ENCODE results near the gene GTF3C1.

Gene GTF3C1

DNA sequence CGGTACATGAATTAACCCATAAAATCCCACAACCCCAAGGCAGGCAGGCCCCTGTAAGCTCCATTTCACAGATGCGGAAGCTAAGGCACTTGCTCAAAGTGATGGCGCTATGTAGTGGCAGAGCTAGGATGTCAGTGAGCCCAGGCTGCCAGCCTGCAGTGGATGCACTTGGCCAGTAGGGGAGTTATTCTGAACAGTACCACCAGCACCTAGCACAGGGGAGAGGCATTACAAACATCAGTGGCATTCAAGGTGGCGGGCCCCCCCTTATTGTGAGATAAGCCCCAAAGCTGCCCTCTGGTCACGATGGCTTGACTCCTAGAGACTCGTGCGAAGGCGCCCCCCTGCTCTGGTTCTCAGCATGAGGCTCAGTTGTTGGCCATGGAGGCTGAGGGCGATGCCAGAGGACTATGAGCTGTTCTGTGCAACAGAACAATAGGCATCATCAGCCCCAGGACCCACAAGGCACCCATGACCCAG is 33.8 kb downstream of the GTF3C1 start:
- no peak for DNase-seq

DNA sequence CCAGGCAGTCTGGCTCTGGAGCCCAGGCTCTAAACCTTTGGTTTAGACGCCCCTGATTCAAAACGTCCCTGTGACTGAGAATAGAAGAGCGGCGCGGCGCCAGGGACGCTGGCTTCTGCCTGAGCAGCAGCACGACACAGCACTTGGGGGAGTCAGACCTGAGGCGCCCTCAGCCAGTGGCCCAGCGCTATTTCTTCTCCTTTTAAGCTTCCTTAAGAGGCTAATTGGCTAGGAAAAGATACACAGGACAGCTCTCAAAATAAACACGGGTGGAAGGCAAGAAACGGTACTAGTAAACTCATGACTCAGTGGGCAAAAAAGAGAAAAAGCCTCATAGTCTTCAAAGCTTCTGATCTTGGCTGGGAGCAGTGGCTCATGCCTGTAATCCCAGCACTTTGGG is 34.9 kb downstream of the GTF3C1 start:
- DNase-seq = no peak

DNA sequence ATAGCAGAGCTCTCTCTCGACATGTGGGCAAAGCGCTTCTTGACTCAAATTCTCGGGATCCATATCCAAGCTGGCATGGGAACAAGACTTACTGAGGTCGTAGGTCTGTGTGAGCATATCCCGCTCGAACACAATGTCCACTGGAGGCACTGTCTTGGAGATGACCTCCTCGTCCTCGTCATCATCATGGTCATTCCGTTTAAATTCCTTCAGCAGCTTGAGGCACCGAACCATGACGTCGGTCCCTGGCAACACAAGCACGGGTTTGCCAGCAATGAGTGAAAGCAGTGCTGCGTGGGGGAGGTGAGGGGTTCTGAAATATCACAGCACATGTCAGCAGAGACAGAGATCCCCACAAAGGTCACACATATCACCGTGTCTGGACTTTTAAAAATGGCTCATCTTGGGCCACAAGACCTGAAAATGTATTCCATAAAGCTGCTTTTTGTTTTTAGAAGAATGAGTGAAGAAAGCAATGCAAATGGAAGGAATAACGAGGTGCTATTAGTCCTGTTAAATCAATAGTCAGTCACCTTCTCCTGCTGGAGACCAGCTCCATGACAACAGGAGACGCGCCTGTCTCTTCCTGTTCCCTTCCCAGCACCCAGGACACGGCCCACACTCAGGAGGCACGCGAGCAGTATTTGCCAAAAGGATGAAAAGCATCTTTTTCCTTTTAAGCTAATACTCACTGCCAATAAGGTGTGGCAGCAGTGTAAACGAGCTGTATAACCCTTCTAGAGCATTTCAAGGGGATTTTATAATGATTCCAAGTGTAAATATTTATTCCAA is 37.9 kb downstream of the GTF3C1 start:
- no peak for DNase-seq

DNA sequence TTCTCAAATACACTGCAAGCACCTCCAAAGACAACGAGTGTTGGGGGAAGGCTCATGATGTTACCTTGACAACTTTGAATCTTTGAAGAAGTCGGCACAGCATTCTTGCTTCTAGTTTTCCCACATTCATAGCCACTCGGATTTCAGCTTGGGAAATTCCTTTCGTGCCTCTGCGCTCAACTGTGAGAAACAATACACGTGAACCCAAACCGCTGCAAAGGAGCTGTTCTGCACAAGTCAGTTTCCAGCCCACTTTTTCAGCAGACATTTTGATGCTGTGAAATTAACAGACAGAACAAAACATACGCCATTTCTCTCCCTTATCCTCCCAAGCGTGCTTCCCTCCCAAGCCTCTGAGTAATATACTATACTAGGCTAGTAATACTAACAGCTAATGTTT is 41.2 kb downstream of the GTF3C1 start:
- DNase-seq = no peak

DNA sequence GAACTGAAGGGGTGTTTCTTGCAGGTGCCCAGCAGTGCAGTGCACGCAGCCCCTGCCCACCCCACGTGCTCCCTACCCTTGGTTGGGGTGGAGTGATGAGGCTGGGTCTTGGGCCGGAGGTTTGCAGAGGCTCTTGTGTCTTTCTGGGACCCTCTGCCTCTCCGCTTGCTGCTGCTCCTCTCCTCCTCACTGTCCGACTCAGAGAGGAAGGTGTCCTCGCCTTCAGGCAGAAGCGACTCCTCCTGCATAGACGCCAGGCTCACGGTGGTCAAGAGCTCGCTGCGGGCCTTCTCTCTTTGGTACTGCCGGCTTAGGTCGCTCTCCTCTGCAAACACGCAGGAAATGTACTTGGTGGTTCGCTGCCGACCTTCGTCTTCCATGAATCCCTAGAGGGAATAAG is 42.9 kb downstream of the GTF3C1 start:
- DNase-seq = no peak

DNA sequence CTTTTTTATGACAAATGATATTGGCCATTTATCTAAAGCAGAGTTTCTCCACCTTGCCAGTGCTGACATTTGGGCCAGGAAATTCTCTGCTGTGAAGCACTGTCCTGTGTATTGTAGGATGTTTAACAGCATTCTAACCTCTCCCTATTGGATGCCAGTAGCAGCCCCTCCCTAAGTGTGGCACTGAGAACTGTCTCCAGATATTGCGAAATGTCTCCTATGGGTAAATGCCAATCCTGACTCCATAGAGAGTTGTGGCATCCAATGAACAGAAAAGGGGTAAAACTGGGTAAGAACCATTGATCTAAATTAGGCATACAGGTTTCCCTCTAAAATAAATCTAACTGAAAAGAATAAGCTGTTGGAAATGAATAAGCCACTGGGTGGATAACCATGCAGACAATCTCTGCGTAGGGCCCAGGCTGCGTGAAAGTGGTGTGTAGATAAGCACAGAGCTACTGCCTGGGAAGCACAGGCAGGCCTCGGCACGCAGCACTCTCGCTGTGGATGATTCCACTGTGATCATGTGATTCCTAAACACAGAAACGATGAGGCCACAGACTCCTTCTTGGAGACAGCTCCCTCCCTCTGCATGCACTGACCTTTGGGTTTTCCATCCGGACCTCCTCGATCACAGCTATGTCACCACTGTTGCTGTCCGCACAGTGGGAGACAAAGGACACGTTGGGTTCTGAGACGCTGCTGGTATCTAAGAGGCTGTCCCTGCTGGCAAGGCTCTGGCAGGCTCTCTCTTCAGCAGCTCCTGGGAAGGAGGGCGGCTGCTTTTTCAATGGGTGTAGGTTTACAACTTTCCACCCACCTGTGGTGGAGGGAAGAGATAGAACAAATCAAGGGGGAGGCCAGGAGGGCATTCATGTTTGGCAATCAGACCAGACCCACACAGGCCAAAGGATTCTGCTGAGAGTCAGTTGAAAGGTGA is 44.1 kb downstream of the GTF3C1 start:
- DNase-seq = no peak

DNA sequence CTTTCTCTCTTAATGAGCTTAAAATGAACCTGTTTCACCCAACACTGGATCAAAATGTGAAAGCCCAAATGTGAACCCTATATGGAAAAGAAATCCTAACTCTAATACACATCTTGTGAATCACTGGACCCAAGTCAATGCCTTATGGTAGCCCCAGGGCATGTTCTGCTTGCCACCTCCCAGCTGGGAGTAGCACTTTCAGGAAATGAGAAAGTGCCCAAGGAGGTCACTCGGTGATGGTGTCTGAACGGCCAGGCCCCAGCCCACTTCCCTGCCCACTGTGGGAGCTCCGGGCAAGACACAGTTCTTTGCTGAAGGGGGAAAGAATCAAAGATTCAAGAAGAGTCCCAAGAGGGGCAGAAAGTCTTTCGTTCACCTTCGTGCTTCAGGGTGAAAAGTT is 46.1 kb downstream of the GTF3C1 start:
- DNase-seq = no peak

DNA sequence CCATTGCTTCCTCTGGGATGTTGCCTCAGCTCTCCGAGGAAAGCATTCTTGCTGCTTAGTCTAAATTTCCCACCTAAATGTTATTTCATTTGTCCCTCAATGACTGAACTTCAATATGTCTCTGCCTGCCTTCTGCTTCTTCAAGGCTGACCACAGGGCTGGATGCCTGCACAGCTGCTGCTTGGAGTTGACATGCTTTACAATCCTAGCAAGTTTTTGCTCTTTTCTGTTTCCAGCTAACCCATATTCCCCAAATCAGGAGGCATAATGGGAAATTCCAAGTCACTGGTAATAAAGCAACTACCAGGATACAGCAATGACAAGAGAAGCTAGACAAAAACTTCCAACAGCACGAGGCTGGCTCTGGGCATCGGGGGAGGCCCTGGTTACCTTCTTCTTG is 48.9 kb downstream of the GTF3C1 start:
- DNase-seq = no peak

DNA sequence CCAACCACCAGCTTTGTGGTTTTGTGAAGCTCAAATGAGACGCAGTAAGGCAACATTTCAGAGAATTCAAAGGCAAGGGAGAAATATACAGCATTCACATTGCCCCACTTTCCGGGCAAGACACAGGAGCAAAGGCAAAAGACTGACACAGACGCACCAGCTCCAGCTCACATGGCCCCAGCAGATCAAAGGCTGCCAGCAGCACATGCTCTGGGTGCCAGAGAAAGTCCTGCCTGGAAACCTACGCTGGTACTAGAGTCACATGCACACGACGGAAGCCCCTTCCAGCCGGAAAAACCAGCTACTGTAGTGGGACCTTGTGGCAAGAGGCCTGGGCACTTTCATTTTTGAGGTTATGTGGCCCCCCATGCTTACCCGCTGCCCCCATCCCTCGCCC is 50.1 kb downstream of the GTF3C1 start:
- DNase-seq = no peak

DNA sequence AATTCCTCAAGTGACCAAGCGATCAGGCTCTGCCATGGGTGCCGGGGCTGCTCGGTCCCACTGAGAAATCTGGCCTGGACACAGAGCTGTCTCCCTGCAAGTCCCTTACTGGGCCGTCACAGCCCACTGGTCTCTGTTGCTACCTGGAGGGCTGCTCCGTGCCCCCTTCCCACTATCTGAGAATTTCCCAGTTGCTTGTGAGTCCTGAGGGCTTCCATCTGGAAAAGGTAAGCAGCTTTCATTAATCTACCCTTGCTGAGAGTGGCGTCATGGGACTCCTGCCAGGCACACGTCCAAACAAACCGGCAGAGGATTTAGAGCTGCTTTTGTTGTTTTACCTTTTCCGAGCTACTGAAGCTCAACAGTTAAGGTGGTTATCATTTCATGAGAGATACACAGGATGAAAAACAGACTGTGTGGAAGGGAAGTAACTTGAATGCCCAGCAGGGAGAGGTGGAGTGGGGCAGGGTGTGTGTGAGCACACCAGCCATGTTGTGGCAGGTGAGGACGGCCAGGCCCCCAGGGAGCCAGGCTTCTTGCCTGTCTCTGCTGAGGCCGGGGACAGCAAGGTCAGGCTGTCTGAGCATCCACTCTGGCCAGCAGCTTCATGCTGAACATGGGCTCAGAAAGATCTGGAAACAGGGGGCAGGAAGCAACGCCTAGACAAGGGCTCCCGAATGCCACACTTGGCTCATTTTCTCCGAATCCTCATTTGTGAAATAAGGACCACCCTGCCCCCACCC is 50.6 kb downstream of the GTF3C1 start:
- DNase-seq = no peak

DNA sequence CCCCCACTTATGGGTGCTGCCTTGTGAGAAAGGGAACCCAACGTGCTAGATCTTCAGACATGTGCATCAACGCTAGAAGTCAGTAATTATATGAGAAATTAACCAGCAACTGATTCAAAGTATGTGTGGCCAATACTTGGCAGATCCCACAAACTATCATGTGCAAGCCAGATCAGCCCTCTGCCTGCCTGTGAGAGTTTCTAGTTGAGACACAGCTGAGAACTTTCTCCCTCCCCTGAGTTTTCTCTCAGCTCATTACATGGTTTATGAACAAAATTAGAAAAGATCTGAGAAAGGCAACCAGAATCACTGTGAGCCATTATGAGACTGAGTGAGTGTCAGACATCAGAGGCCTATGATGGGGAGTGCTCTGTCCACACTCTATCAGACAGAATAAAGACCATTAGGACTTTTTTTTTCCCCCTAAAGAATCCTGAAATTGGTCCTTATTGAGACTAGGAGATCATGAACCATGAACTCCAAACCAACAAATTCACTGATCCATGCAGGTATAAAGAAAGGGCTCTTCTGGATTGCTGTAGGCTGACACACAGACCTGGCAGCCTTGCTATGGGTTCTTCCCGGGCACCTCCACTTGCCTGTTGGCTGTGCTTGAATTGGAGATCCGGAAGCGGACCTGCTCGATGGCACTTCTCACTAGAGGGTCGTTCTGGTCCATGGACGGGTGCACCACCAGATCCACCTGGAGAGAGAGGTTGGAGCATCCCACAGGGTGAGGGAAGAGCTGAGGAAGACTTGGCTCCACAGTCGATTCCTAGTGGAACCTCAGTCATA is 51.5 kb downstream of the GTF3C1 start:
- DNase-seq = no peak

DNA sequence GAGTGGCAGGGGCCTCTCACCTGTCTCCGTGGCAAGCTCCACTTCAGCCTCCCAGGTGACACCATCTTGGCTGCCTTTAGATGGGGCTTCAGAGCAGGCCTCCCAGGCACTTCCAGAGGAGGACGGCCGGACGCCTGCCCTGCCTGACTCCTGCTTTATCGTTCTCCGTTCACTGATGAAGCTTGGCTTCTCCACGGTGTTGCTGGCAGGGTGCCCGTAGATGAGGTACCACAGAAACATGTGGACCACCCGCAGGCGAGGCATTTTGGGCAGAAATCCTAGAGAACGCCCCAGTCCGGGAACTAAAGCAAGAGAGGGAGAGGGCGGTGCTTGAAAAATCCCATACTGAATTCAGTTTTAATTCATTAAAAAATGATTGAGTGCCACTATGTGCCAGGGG is 54.5 kb downstream of the GTF3C1 start:
- DNase-seq = no peak

DNA sequence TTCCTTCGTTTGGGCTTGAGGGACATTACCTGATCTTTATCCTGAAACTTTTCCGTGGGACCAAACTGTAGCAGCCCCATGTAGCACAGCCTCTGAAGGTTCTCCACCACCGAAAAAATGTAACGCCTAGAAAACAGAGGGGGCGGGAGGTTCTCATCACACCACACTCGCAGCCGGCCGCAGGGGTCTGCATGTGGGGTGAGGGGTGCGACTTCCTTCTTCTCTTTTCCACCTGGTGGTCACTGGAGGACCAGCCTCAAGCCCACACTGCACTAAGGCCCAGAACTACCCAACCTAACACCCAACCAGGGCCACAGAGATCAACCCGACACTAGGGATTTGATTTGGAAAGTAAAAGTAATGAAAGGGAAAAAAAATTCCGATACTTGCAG is 57.1 kb downstream of the GTF3C1 start:
- no peak for DNase-seq

DNA sequence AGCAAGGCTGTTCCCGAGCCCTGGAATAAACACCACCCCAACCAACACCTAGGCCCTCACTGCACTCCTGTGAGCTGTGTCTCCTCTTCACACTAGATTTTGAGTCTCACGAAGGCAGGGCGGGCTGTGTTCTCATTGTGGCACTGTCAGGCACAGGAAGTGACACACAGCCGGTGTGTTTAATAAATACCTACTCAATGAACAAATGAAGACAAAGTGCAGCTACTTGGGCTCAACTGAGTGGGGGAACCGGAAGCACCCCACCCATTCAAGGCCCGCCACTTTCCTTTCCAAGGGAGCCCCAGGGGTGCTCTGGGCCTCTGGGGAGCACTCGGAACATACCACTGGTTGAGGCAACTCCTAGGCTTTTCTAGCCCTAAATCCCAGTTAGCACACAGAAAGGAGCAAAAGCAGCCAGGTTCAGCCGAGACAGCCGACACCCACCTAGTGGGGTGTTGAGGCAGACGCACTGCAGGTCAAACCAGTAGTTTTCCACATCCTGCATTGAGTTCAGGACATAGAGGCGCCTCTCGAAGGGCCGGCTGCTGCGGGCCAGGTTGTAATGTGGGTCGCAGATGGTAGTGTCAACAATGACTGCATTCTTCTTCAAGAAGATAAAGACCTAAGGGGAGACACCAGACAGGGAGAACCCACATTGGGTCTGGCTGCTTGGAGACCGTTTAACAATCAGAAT is 57.7 kb downstream of the GTF3C1 start:
- no peak for DNase-seq

DNA sequence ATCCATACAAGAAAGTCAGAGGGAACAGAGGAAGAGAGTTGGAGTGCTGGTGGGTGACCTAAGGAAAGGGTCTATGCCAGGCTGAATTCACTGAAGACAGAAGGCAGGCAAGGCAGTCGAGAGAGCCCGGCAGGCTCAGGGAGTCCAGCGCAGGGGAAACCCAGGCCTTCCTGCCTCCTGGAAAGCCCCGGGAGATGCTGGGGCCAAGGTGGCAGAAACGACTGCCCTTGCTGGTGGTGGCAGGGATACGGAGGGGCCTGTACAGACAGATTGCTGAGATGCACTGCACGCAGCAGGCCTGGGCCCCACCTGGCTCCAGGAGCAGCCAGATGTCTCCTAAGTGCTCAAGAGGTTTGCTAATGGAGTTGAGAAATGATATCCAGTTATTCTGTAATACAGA is 59.8 kb downstream of the GTF3C1 start:
- DNase-seq = no peak

DNA sequence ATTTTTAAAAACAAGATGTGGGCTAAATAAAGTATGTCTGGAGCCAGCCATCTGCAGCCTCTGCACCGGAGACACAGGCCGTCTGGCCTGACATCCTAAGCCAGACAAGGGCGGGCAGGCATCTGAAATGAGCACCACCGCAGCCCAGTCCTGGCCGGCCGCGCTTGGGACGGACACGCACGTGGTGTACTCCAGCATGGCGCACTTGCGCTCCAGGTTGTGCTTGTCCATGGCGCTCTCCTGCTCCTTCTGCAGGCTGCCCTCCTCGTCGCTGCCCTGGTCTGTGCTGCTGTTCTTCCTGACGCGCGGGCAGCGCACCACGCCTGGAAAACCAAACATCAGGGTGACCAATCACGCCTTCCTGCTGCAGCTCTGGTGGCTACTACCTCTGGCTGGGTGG is 60.3 kb downstream of the GTF3C1 start:
- DNase-seq = no peak

DNA sequence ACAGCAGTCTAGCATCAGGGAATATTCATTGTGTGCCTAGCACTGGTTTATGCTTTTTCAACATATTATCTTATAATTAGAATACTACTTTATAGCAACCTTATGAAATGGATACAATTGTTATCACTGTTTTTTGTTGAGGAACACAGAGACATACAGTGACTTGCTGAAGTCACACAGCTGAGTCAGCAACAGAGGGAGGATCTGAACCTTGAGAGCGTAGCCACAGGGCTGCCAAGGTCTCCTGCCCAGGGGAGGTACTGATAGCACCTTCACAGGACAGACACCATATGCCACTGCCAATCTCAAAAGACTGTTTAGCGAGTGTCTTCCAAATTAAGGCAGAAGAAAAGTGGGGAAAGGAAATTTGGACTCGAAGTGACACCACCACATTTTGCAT is 63.0 kb downstream of the GTF3C1 start:
- DNase-seq = no peak

DNA sequence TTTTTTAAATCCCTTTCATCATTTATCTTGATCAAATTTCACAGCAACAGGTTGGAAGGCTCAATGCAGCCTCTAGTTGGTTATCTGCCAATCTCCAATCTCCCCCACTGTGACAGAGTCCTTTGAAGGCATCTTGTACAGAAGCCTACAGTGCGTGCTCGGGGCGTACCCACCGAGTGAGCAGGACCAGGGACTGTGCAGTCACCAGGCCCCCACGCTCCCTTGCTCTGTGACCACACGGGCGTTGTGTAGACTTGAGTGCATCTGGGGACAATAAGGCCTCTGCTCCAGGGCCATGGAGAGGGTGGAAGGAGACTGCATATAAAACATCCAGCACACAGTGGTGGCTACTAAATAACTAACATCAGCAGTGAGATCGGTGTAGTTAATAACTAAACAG is 63.4 kb downstream of the GTF3C1 start:
- no peak for DNase-seq

DNA sequence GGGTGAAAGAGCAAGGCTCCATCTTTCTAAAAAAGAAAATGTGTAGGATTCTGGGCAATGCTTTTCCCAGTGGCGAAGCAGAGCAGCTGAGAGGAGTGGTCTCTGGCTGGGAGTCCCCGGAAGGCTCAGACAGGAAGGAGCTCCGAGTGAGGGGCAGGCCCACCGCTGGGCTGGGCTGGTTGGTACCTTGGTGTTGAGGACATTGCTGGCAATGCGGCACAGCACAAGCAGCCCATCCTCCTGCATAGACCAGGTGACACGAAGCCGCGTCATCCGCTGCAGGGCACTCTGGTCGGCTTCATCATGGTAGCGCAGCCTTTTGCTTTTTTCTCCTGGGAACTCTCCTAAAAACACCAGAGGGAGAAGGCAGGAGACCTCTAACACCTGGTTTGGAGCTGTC is 63.9 kb downstream of the GTF3C1 start:
- no peak for DNase-seq

DNA sequence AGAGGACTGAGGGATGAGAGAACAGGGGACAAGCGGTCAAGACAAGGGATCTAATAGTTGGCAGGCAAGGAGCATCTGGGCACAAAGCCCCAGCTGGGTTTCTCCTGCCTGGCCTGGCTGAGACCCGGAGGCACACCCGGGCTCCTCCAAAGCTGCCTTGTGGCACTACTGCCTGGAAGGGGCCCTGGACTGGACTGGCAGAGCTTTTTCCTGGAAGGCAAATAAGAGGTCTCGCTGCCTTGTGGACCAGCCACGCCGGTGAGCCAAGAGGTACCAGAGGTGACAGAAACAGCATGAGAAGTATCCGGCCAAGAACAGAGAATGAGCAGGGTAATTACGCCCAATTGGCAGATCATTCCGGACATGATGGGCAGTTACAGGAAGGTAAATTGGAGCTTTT is 64.6 kb downstream of the GTF3C1 start:
- DNase-seq = no peak

DNA sequence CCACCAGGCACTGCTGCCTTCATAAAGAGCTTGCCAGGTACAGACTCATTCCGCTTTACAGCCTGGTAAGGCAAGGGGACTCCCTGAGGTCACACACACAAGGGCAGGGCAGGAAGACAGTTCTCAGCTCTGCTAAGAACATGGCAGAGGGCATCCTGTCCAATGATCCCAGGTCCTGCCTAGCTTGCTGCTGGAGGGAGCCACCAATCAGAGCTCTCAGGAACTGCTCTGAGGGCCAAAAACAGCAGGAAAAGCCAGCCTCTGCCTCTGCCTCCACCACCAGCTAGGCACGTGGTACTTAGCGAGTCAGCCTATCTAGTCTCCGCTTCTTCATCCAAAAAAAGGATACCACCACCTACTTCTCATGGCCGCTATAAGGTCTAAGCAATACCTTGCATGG is 66.1 kb downstream of the GTF3C1 start:
- no peak for DNase-seq

DNA sequence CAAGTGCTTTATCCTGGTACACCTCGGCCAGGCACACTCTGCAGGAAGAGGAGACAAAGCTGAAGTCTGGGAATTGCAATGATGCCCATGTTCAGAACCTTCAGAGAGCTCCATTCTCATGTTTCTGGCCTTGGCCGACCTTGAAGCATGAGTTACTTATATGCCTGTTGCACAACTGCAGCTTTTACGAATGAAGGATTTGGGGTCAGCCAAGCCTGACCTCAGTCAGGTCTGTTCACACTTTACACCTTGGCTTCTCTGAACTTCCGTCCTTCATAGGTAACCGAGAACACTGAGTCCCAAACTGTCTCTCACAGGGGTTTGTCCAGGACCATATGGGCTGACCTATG is 66.7 kb downstream of the GTF3C1 start:
- DNase-seq = no peak
